Measurements from ENCODE around the gene OSBPL9.

OSBPL9 gene

DNA sequence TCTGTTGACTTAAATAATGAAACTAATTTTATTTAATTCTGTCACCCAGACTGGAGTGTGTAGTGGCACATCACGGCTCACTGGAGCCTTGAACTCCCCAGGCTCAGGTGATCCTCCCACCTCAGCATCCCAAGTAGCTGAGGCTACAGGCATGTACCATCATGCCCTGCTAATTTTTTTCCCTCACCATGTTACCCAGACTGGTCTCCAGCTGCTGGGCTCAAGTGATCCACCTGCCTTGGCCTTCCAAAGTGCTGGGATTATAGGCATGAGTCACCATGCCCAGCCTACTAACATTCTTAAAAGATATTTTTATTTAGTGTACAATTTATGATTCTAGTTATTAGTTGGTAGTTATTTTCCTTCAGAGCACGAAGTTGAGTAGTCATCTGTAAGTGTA, 212.2 kb downstream of the OSBPL9 start:
- Histone ChIP-seq H3K27me3 (replicated peaks; ENCODE audit: control insufficient read depth, insufficient read depth, low read length, poor library complexity, severe bottlenecking) (no peaks in the 10 kb centered on the region), H3K36me3 (ENCODE audit: control insufficient read depth, insufficient read depth, low read length) (peaks cover 26% of the 10 kb centered on the region), H3K4me1 (ENCODE audit: control insufficient read depth, insufficient read depth, low read length, poor library complexity, severe bottlenecking) (no peaks in the 10 kb centered on the region), H3K9me3 (ENCODE audit: control insufficient read depth, low read length) (no peaks in the 10 kb centered on the region), H3K4me3 (ENCODE audit: insufficient read depth, low read depth, low read length, poor library complexity, severe bottlenecking) (no peak overlapping the region), H3K27ac (ENCODE audit: insufficient read depth, low read length, poor library complexity, severe bottlenecking) (no peak overlapping the region)
- DNase-seq = no peak

GRCh38 chr1:51833700-51834099, 216.8 kb downstream of the OSBPL9 start:
- H3K27me3 ChIP-seq (replicated peaks; ENCODE audit: control insufficient read depth, insufficient read depth, low read length, poor library complexity, severe bottlenecking) = no peaks in the 10 kb centered on the region
- H3K4me3 ChIP-seq (ENCODE audit: insufficient read depth, low read depth, low read length, poor library complexity, severe bottlenecking) = no peak overlapping the region
- peaks cover 21% of the 10 kb centered on the region for H3K36me3 ChIP-seq (ENCODE audit: control insufficient read depth, insufficient read depth, low read length)
- no peak overlapping the region for H3K27ac ChIP-seq (ENCODE audit: insufficient read depth, low read length, poor library complexity, severe bottlenecking)
- no peaks in the 10 kb centered on the region for H3K4me1 ChIP-seq (ENCODE audit: control insufficient read depth, insufficient read depth, low read length, poor library complexity, severe bottlenecking)
- DNase-seq = no peak
- H3K9me3 ChIP-seq (ENCODE audit: control insufficient read depth, low read length) = no peaks in the 10 kb centered on the region

GRCh38 chr1:51837243-51837642, 220.4 kb downstream of the OSBPL9 start:
- H3K4me3 ChIP-seq (ENCODE audit: insufficient read depth, low read depth, low read length, poor library complexity, severe bottlenecking) = no peak overlapping the region
- H3K9me3 ChIP-seq (ENCODE audit: control insufficient read depth, low read length) = no peaks in the 10 kb centered on the region
- no peak overlapping the region for H3K27ac ChIP-seq (ENCODE audit: insufficient read depth, low read length, poor library complexity, severe bottlenecking)
- H3K4me1 ChIP-seq (ENCODE audit: control insufficient read depth, insufficient read depth, low read length, poor library complexity, severe bottlenecking) = no peaks in the 10 kb centered on the region
- no peaks in the 10 kb centered on the region for H3K27me3 ChIP-seq (replicated peaks; ENCODE audit: control insufficient read depth, insufficient read depth, low read length, poor library complexity, severe bottlenecking)
- no peak for DNase-seq
- peaks cover 21% of the 10 kb centered on the region for H3K36me3 ChIP-seq (ENCODE audit: control insufficient read depth, insufficient read depth, low read length)
